GM18861 (cell line): ENCODE measurements around the gene PTGR1.

Source experiments
- ATAC-seq: cut with Tn5 transposase; IDR thresholded peaks from one replicate; pipeline ENCODE4 v1.9.1; 2021; ENCODE audit not compliant: unreplicated experiment

The PTGR1 gene

DNA sequence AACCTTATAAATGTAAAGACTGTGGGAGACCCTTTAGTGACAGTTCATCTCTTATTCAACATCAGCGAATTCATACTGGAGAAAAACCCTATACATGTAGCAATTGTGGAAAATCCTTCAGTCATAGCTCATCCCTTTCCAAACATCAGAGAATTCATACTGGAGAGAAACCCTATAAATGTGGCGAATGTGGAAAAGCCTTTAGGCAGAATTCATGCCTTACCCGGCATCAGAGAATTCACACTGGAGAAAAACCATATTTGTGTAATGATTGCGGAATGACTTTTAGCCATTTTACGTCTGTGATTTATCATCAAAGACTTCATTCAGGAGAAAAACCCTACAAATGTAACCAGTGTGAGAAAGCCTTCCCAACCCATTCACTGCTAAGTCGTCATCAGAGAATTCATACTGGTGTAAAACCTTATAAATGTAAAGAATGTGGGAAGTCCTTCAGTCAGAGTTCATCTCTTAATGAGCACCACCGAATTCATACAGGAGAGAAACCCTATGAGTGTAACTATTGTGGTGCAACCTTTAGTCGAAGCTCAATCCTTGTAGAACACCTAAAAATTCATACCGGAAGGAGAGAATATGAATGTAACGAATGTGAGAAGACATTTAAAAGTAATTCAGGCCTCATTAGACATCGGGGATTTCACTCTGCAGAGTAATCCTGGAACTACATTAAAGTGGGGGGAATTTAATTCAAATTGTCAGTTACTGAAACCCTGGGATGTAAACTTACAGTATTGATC lies 56.8 kb downstream of the PTGR1 start:
- ATAC-seq: no peak

DNA sequence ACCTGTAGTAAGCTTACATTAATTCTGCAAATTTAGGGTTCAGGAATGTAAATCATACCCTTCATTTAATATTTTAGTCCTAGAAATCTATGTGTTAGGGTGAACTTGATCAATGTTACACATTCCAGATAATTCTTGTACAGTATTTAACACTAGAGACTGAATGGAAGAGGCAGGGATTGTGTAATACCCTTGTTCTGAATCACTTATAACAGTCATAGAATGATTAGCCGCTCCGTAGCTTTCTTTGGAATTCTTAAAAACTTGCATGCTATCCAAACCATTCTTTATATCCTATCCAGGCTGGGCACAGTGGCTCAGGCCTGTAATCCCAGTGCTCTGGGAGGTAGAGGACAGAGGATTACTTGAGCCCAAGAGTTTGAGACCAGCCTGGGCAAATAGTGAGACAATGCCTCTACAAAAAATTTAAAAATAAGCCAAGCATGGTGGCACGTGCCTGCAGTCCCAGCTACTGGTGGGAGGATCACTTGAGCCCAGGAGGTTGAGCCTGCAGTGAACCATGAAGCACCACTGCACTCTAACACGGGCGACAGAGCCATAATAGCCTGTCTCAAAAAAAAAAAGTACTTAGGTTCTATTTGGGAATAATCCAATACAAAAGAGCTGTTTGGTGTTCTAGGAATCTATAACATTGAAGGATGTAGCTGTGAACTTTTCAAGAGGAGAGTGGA lies 66.2 kb downstream of the PTGR1 start:
- ATAC-seq: no peak

DNA sequence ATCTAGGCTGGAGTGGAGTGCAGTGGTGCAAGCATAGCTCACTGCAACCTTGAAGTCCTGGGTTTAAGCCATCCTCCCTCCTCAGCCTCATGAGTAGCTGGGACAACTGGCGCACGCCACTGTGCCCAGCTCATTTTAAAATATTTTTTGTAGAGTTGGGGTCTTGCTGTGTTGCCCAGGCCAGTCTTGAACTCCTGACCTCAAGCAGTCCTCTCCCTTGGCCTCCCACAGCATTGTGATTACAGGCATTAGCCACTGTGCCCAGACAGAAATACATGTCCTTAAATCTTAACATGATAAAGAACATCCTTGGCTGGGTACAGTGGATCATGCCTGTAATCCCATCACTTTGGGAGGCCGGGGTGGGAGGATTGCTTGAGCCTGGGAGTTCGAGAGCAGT lies 67.7 kb downstream of the PTGR1 start:
- ATAC-seq: no peak

DNA sequence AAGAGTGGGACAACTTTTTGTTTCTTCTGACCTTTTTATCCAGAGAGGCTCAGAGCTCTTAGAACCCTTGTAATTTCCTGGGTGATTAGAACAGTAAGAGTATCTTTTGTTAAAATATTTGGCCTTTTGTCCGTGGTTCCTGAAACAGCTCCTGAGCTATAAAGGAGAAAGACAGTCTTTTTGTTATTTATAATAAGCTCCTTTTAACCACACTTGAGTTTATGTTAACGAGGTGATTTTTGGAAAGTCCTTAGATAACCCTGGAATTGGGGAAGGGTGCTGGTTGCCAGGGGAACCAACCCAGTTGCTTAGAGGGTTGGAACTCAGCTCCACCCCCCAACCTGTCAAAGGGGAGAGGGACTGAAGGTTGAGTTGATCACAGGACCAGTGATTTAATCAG lies 69.7 kb downstream of the PTGR1 start:
- no peak for ATAC-seq

DNA sequence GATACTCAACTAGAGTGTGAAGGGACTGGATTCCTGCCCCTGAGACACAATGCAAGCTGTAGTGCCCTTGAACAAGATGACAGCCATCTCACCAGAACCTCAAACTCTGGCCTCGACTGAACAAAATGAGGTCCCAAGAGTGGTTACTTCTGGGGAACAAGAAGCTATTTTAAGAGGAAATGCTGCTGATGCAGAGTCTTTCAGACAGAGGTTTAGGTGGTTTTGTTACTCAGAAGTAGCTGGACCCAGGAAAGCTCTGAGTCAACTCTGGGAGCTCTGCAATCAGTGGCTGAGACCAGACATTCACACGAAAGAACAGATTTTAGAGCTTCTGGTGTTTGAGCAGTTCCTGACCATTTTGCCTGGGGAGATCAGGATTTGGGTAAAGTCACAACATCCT lies 72.1 kb downstream of the PTGR1 start:
- ATAC-seq: no peak

DNA sequence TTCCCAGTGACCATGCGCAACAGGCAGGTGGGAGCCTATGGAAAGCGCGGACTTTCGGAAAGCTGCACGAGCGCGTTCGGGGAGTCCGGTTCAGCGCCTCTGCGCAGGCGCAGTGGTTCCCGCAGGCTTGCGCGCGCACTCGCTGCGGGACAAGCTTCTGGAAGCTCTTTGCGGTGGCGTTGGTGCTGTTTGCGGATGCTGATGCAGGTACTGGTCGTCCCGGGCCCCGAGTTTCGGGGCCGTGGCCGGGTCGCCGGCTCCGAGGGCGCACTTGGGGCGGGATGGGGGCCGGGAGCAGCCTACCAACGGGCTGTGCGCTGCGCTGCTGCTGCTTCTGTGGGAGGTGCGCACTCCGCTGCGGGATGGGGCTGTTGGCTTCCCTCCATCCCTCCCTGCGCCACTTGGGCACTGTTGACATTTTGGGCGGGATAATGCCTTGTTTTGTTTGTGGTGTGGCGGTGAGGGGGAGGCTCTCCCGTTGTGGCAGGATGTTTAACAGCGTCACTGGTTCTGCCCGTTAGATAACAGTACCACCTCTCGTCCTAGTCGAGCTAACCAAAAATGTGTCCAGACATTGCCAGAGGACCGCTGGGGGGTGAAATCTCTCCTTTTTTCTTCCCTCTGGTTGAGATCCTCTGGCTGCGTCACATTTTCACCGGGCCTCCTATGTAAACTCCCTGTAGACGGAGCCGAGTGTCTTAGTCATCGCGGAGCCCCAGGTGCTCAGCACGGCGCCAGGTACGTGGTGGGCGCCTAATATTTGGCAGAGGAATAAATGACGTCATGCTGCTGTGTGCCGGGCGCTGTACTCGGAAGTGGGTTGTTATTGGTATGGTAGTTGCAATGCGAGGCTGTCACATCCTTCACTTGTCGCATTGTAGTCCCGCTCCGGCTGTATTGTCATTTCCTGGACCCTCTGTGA lies 74.1 kb downstream of the PTGR1 start, which contains the start of gene ZNF483:
Gene ZNF483, plus strand, starts transcription at position 124 of the 922 bp plus-strand sequence. CDS start 2,217 bp downstream, outside the sequence.
- no peak for ATAC-seq

DNA sequence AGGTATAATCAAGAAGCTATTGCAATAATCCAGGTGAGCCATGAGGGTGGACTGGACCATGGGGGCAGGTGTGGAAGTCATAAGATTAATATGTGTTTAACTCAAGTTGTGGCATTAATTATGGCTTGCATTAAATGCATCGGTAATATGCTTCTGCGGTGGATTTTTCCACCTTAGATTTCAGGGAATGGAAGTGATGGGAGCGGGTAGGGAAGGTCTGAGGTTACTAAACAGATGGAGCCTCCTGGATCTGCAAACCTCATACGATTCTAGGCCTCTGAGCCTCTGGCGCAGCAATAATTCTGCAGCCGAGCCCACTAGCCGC lies 74.8 kb downstream of the PTGR1 start:
- no peak for ATAC-seq

DNA sequence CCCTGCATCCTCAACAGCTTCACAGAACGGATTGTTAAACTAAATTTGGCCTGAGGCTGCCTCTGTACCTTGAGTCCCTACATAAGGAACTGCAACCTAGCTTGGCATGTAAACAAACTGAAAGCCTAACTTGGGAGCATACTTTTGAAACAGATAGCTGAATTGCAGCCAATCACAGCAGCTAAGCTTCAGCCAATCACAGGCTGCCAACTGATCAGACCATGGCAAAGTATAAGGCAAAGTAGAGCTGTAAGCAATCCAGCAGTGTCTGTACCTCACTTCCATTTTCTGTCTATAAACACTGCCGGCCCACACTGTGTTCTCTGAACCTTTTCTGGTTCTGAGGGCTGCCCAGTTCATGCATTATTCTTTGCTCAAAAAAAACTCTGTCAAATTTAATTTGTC lies 83.4 kb downstream of the PTGR1 start:
- no peak for ATAC-seq

DNA sequence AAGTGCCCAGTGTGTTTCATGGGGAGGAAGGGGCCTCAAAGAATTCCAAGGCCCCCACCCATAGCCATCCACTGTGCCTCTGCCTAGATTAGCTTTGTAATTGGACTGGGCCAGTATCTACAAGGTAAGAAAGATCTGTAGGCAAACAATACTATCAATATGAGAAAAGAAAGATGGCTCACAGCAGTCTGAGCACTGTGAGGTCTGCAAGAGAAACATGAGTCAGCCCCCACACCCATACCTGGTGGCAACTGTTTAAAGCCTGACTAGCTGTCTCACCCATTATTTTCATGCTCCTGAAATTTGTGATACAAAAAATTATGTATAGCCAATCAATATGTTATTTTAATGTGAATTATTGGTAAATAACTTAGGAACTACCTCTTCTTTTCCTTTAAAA lies 84.5 kb downstream of the PTGR1 start:
- ATAC-seq: no peak
